Psoas muscle (tissue), 8 donors: ENCODE measurements around the gene GRK5. TPM values are rescaled to one million over a fixed set of nuclear protein-coding genes. Genes with fewer than 3 reads are reported as not detected.

Experiments used
- ATAC-seq, 4 donors: fragments of 200-7000 bp; cut with Tn5 transposase; one replicate each; pipeline ENCODE4 v1.9.1; 2020; ENCODE audit warnings: moderate library complexity in 3 of 4, mild to moderate bottlenecking in 2 of 4
- DNase-seq, 2 donors: peaks; one replicate each; pipeline ENCODE4 v3.0.0-alpha.2; 2020
- H3K27ac ChIP-seq: fragments of 200-600 bp; one replicate; pipeline ENCODE4 v1.8.0; 2022
- H3K27me3 ChIP-seq, 3 donors: fragments of 200-600 bp in 1 of 3; one replicate each; pipeline versions ENCODE4 v1.6.1 to v1.8.0; 2013 to 2022; ENCODE audit warnings: low read length in 2 of 3, mild to moderate bottlenecking in 2 of 3, moderate library complexity in 1 of 3; ENCODE audit not compliant: insufficient read depth in 3 of 3
- H3K36me3 ChIP-seq, 2 donors: fragments of 200-600 bp in 1 of 2; one replicate each; pipeline versions ENCODE4 v1.6.1 to v1.8.0; 2013 to 2022; ENCODE audit warnings: low read depth in 1 of 2, mild to moderate bottlenecking in 1 of 2, moderate library complexity in 1 of 2; ENCODE audit not compliant: insufficient read depth in 1 of 2
- H3K4me1 ChIP-seq: fragments of 200-600 bp; one replicate; pipeline ENCODE4 v1.8.0; 2022
- H3K4me3 ChIP-seq: fragments of 200-600 bp; one replicate; pipeline ENCODE4 v1.8.0; 2022; ENCODE audit warnings: mild to moderate bottlenecking
- H3K9me3 ChIP-seq: fragments of 200-600 bp; one replicate; pipeline ENCODE4 v1.8.0; 2022
- WGBS, 3 donors: extraction: QIAGEN DNeasy Blood & Tissue Kit; methylation state at CpG; one replicate each; pipeline versions ENCODE4 v1.1.6 to v1.1.7; 2013; 5-methylcytosine and 5-hydroxymethylcytosine counted together
- intact Hi-C, 2 donors: fragments of 100-400 bp; cut with DNase I; formaldehyde crosslinking; loops; one replicate each; pipeline versions ENCODE4 v1.11.0 to v1.14.2; 2022
- polyA plus RNA-seq, 3 donors: library from polyadenylated mRNA; stranded (reverse); fragments of 200-250 nt; gene quantifications; one replicate each; pipeline ENCODE4 v1.2.3, GENCODE V29; 2013
- total RNA-seq, 4 donors: library from RNA; stranded (reverse); fragmentation: NEBNext Ultra II Directional in 2 of 4; extraction: Animal tissue kit (Norgen Biotek cat#: 25700) in 2 of 4; gene quantifications; one replicate each; pipeline versions ENCODE4 v1.2.1 to v1.2.4, GENCODE V29; 2021 to 2023
- TF ChIP-seq, protein P1 (sequence below): fragments of 200-600 bp; IDR thresholded peaks from one replicate; pipeline ENCODE4 v1.8.0; 2022; ENCODE audit warnings: antibody characterized with exemption
- donor health status: healthy with polysubstance abuse.
- donor health status: DM: no; HTN: no; CAD: no; lungs with moderate emphysema.
- donor health status: Bipolar disorder and iron deficiency.
- donor health status: healthy.
- donor health status: DM: yes; HTN: yes; CAD: no.
- donor health status: DM: no; HTN: no; CAD: no.
- donor health status: DM: no; HTN: no; CAD: no.
- donor health status: DM: yes; HTN: yes; CAD: no.

GRK5 gene
- total and polyA plus RNA-seq, 7 donors, result 7.0 to 15.5 (median 8.0) TPM

DNA sequence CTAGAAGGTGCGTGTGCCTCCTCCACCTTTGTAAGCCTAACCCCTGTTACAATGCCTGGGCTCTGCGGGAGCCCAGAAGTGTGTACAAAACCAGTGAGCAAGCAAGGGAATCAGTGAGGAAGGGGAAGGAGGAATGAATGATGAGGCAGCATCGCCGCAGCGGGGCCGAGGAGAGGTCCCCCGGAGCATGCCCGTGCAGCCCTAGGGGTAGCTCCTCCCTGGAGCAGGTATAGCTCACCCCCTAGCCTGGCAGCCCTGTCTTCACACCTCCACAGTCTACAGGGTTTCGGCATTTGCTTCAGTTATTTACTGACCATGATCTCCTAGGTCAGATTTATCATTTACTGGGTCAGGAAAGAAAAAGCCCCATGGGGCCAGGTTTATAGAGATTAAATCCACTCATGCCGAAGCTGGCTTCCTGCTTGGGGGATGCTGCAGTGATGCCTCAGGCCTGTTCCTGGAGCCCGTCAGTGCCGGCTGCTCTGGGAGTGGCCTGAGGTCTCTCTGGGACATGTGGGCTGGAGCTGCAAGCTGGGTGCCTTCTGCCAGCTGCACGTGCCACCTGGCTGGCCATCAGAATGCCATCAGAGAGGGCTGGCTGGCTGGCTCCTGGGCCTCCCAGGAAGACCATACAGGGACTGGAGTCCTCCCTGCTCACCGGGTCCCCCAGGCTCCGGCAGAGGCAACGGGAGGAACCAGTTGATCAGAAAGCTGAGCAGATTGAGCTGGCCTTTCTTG is 138.9 kb downstream of the GRK5 start:
- Histone ChIP-seq H3K27ac (no peak overlapping the region), H3K9me3 (no peaks in the 10 kb centered on the region), H3K36me3 (no peaks in the 10 kb centered on the region), H3K4me1 (peaks cover 14% of the 10 kb centered on the region), H3K27me3 (no peaks in the 10 kb centered on the region), H3K4me3 (no peak overlapping the region)
- peak in 1 of 4 donors; percentile 36 for ATAC-seq
- intact Hi-C loops, result no loop called here
- TF ChIP-seq, protein P1, sequence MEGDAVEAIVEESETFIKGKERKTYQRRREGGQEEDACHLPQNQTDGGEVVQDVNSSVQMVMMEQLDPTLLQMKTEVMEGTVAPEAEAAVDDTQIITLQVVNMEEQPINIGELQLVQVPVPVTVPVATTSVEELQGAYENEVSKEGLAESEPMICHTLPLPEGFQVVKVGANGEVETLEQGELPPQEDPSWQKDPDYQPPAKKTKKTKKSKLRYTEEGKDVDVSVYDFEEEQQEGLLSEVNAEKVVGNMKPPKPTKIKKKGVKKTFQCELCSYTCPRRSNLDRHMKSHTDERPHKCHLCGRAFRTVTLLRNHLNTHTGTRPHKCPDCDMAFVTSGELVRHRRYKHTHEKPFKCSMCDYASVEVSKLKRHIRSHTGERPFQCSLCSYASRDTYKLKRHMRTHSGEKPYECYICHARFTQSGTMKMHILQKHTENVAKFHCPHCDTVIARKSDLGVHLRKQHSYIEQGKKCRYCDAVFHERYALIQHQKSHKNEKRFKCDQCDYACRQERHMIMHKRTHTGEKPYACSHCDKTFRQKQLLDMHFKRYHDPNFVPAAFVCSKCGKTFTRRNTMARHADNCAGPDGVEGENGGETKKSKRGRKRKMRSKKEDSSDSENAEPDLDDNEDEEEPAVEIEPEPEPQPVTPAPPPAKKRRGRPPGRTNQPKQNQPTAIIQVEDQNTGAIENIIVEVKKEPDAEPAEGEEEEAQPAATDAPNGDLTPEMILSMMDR, result no peak
- WGBS, 3 donors, result 57 to 66% (median 59%) methylated on average over 16 of the region's 16 CpGs
- peak in 1 of 2 donors; percentile 60 for DNase-seq

DNA sequence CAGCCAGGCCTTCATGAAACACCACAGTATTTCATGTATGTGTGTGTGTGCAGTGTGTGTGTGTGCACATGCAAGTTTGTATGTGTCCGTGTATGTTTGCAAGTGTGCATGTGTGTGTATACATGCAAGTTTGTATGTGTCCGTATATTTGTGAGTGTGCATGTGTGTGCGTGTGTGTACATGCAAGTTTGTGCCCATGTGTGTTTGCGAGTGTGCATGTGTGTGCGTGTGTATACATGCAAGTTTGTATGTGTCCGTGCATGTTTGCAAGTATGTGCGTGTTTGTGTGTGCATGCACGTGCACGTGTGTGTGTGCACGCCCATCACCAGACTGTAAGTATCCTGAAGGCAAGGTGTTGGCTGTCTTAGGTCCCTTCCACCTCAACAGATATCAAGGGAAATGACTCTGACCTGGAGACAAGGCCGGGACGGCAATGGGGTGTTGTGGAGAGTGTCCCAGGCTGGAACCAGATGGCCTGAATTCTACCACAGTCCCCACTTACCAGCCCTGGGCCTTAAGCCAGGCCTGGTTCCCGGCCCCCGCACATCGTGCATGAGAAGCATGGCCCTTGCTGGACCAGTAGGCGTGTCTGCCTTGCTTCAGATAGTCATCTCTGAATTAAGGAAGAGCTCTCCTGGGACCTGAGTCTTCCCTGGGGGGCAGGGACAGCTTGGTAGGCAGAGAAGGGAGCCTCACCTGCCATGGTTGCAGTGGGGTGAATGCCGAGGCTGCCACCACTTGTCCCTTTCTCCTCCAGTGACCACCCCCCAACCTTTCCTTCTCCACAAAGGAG is 140.0 kb downstream of the GRK5 start:
- ATAC-seq, result no peak
- H3K27me3 ChIP-seq, result no peaks in the 10 kb centered on the region
- 94 to 96% (median 94%) methylated on average over 17 of the region's 17 CpGs for WGBS, 3 donors
- TF ChIP-seq, protein P1, result no peak
- H3K4me3 ChIP-seq, result no peak overlapping the region
- no peaks in the 10 kb centered on the region for H3K36me3 ChIP-seq
- H3K4me1 ChIP-seq, result peaks cover 7% of the 10 kb centered on the region
- intact Hi-C loops, result no loop called here
- H3K27ac ChIP-seq, result no peak overlapping the region
- peaks cover 6% of the 10 kb centered on the region for H3K9me3 ChIP-seq
- peak in 1 of 2 donors; percentile 28 for DNase-seq

DNA sequence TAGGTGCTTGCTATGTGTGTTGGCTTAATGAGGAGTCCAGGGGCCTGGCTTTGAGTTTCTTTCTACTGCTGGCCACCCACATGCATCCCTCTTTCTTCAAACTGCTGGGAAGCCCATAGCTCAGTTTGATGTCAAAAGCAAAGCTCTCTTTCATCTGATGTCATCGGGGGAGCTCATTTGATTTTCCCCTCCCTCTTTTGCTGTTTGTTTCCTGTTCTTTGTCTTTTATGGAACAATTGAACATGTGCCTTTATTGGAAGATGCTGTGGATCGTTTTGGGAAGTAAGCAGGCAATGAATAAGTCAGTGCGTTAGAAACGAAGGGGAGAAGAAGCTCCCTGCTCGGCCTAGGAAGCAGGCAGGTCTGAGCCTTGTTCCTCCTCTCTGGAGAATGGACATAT is 140.7 kb downstream of the GRK5 start:
- Histone ChIP-seq H3K27ac (no peak overlapping the region), H3K36me3 (no peaks in the 10 kb centered on the region), H3K4me1 (peaks cover 7% of the 10 kb centered on the region), H3K27me3 (no peaks in the 10 kb centered on the region), H3K4me3 (no peak overlapping the region), H3K9me3 (peaks cover 10% of the 10 kb centered on the region)
- intact Hi-C loops, result no loop called here
- no peak for ATAC-seq
- TF ChIP-seq, protein P1, result no peak
- WGBS, 3 donors, result 69 to 78% (median 71%) methylated on average over 5 of the region's 5 CpGs
- DNase-seq, result no peak

DNA sequence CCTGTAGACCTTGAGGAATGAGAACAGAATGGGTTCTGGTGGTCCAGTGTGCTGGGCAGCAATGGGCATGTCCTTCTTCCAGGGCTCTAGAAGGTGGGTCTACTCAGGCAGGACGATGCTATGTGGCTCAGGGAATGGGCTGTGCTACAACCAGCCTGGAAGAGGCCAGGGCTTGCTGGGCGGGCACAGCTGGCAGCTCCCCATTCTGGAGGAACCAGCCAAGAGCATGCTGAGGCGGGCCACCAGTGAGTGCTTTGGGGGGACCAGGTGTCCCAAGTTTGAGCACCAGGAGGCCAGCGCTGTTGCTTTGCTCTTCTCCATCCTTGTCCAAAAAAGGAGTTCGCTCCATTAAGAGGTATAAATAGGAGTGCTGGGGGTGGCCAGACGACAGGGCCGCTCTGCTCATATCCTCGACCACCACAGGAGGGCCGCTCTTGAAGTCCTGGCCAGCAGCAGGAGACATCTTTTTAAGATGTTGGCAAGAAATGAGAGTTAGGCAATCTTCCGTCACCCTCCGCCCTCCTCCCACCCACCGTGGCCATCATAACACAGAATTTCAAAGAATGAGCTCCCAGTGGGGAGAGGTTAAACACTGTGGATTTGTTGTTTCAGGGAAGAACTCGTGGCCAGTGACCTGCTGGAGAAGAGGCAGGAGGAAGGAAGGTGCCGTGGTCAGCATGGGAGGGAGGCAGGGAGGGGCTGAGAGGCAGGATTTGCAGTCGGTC is 141.3 kb downstream of the GRK5 start:
- ATAC-seq (peak in 2 of 4 donors; percentile 22 to 68), DNase-seq (peak in 1 of 2 donors; percentile 52)
- no peak overlapping the region for H3K4me3 ChIP-seq
- intact Hi-C loops, result no loop called here
- H3K36me3 ChIP-seq, result no peaks in the 10 kb centered on the region
- peaks cover 10% of the 10 kb centered on the region for H3K9me3 ChIP-seq
- H3K4me1 ChIP-seq, result peaks cover 7% of the 10 kb centered on the region
- H3K27me3 ChIP-seq, result no peaks in the 10 kb centered on the region
- peak overlapping the region; percentile 9 for H3K27ac ChIP-seq
- TF ChIP-seq, protein P1, result no peak
- 63 to 69% (median 68%) methylated on average over 15 of the region's 15 CpGs for WGBS, 3 donors
